GM10266 (cell line): ENCODE data around the gene PCGF5.
"Not testable (repeated sequence)": the region's sequence is repeated elsewhere in the genome, so short reads cannot be mapped to it uniquely, and the experiment has no call there.

ENCODE experiments used
- DNase-seq: peaks from one replicate; pipeline ENCODE4 v3.0.0; 2012; ENCODE audit errors: extremely low spot score
- CTCF ChIP-seq: IDR thresholded peaks from 2 replicates; pipeline ENCODE4 v1.5.1; 2012; ENCODE audit warnings: mild to moderate bottlenecking, low read depth; ENCODE audit not compliant: control insufficient read depth, insufficient read depth; ENCODE audit errors: missing control alignments

The PCGF5 gene

GRCh38 chr10:91312382-91312733, 91.9 kb downstream of the PCGF5 start:
- DNase-seq = no peak
- no peak for TF ChIP-seq CTCF

GRCh38 chr10:91313796-91314485, 93.5 kb downstream of the PCGF5 start:
- TF ChIP-seq CTCF = no peak
- DNase-seq = peak; percentile 38

GRCh38 chr10:91316486-91316885, 96.0 kb downstream of the PCGF5 start:
- no peak for TF ChIP-seq CTCF
- DNase-seq = no peak

- DNase-seq = no peak
- TF ChIP-seq CTCF = no peak
Observed at GRCh38 chr10:91317541-91317940, 97.1 kb downstream of the PCGF5 start.

- no peak for DNase-seq
- no peak for TF ChIP-seq CTCF
Observed at GRCh38 chr10:91319336-91319735, 98.9 kb downstream of the PCGF5 start.

- not testable (repeated sequence) for DNase-seq
Observed at GRCh38 chr10:91323293-91323905, 102.9 kb downstream of the PCGF5 start.

GRCh38 chr10:91328320-91328984, 108.0 kb downstream of the PCGF5 start:
- no peak for DNase-seq
- TF ChIP-seq CTCF = no peak
